GM19193 (cell line): ENCODE data around the gene CTU1.

Experiments
- POLR2A ChIP-seq: IDR thresholded peaks from 4 replicates; pipeline ENCODE4 v1.6.1; 2011; ENCODE audit not compliant: insufficient read depth, insufficient read length; ENCODE audit errors: extremely low read depth

The CTU1 gene

GRCh38 chr19:51083181-51083580 lies 25.0 kb downstream of the CTU1 start:
- TF ChIP-seq POLR2A: no peak

- no peak for TF ChIP-seq POLR2A
These were observed 25.6 kb downstream of the CTU1 start, which contains the start of gene KLK14 for GRCh38 chr19:51082611-51083010. Gene KLK14, minus strand, starts transcription at chr19:51082887. Its CDS starts 273 bp downstream, at chr19:51082614.

- TF ChIP-seq POLR2A: no peak
These were observed 26.7 kb downstream of the CTU1 start for GRCh38 chr19:51081476-51081875.

- TF ChIP-seq POLR2A: no peak
These were observed 28.6 kb downstream of the CTU1 start for GRCh38 chr19:51079481-51080110.

GRCh38 chr19:51078731-51079130 lies 29.5 kb downstream of the CTU1 start:
- no peak for TF ChIP-seq POLR2A

GRCh38 chr19:51078104-51078503 lies 30.1 kb downstream of the CTU1 start:
- TF ChIP-seq POLR2A: no peak

- TF ChIP-seq POLR2A: no peak
These were observed 31.5 kb downstream of the CTU1 start for GRCh38 chr19:51076631-51077213.

- no peak for TF ChIP-seq POLR2A
These were observed 32.2 kb downstream of the CTU1 start for GRCh38 chr19:51075998-51076397.

- no peak for TF ChIP-seq POLR2A
These were observed 37.2 kb downstream of the CTU1 start for GRCh38 chr19:51071095-51071405.

GRCh38 chr19:51070334-51071094 lies 37.7 kb downstream of the CTU1 start:
- TF ChIP-seq POLR2A: no peak

GRCh38 chr19:51066393-51067186 lies 41.6 kb downstream of the CTU1 start:
- no peak for TF ChIP-seq POLR2A

- no peak for TF ChIP-seq POLR2A
These were observed 42.8 kb downstream of the CTU1 start for GRCh38 chr19:51065221-51065960.

- no peak for TF ChIP-seq POLR2A
These were observed 43.5 kb downstream of the CTU1 start, which contains the start of gene KLK13 for GRCh38 chr19:51064534-51065220. Gene KLK13, minus strand, starts transcription at chr19:51065092. Its CDS starts 25 bp downstream, at chr19:51065067.

GRCh38 chr19:51063664-51064063 lies 44.5 kb downstream of the CTU1 start:
- no peak for TF ChIP-seq POLR2A

GRCh38 chr19:51060973-51061372 lies 47.2 kb downstream of the CTU1 start:
- no peak for TF ChIP-seq POLR2A

GRCh38 chr19:51060336-51060735 lies 47.9 kb downstream of the CTU1 start:
- no peak for TF ChIP-seq POLR2A
